ENCODE data around the gene MYOCD.

Gene MYOCD

DNA sequence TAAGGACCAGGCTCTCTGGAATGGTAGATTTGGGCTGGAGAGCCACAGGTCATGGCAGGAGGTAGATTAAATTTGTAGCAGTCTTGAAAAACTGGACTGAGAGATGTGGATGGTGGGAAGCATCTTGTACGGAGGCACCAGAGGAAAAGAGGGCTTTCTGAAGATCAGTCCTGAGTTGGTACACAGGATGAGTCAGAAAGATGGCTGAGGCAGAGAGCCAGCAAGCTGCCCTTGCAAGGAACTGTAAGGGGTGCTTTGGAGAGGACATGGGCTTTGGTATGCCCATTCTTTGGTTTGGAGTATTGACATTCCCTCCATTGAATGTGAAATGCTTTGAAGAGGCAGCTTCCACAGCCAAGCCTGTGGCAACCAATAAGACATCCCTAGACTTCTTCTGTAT lies 55.9 kb downstream of the MYOCD start:
- Histone ChIP-seq H3K9me3 (ENCODE audit: control insufficient read depth, insufficient read depth, low read depth, low read length) (no peaks in the 10 kb centered on the region), H3K36me3 (ENCODE audit: control insufficient read depth in 2 of 2, insufficient read depth in 1 of 2, low read length in 2 of 2) (no peaks in the 10 kb centered on the region), H3K4me3 (ENCODE audit: low read depth, low read length) (no peak overlapping the region), H3K27ac (ENCODE audit: extremely low read depth, low read depth, low read length) (no peak overlapping the region), H3K4me1 (ENCODE audit: control insufficient read depth, insufficient read depth, low read length) (no peaks in the 10 kb centered on the region)
- TF ChIP-seq ZNF324 (tag by site-specific recombination; IDR thresholded peaks at IDR 0.05) (no peak), SALL2 (tag by site-specific recombination; IDR thresholded peaks at IDR 0.05; ENCODE audit: borderline replicate concordance) (no peak), YY2 (tag by site-specific recombination; IDR thresholded peaks at IDR 0.05) (no peak), KLF16 (tag by site-specific recombination; IDR thresholded peaks at IDR 0.05) (no peak), ZBTB7A (tag by site-specific recombination; IDR thresholded peaks at IDR 0.05; ENCODE audit: low read depth) (no peak), ZBTB21 (tag by site-specific recombination; IDR thresholded peaks at IDR 0.05) (no peak), ZNF548 (tag by site-specific recombination; IDR thresholded peaks at IDR 0.05) (no peak), ZNF837 (tag by site-specific recombination; IDR thresholded peaks at IDR 0.05) (no peak), ZNF610 (tag by site-specific recombination; IDR thresholded peaks at IDR 0.05; ENCODE audit: borderline replicate concordance) (no peak), GLIS1 (tag by site-specific recombination; IDR thresholded peaks at IDR 0.05) (no peak), ZNF121 (tag by site-specific recombination; IDR thresholded peaks at IDR 0.05) (no peak), ZNF768 (tag by site-specific recombination; IDR thresholded peaks at IDR 0.05) (no peak), ZNF658 (tag by site-specific recombination; IDR thresholded peaks at IDR 0.05) (no peak), ZNF670 (tag by site-specific recombination; IDR thresholded peaks at IDR 0.05; ENCODE audit: low read depth) (no peak), WT1 (tag by site-specific recombination; IDR thresholded peaks at IDR 0.05) (no peak), ZNF350 (tag by site-specific recombination; IDR thresholded peaks at IDR 0.05) (no peak), ZNF624 (tag by site-specific recombination; IDR thresholded peaks at IDR 0.05) (no peak), ZNF274 (IDR thresholded peaks at IDR 0.05; ENCODE audit: low read length) (no peak), ZNF274 (tag by site-specific recombination; IDR thresholded peaks at IDR 0.05; ENCODE audit: borderline replicate concordance) (no peak)
- TF ChIP-seq, protein P1, sequence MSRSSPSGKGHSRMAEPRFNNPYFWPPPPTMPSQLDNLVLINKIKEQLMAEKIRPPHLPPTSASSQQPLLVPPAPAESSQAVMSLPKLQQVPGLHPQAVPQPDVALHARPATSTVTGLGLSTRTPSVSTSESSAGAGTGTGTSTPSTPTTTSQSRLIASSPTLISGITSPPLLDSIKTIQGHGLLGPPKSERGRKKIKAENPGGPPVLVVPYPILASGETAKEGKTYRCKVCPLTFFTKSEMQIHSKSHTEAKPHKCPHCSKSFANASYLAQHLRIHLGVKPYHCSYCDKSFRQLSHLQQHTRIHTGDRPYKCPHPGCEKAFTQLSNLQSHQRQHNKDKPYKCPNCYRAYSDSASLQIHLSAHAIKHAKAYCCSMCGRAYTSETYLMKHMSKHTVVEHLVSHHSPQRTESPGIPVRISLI (tag by site-specific recombination; IDR thresholded peaks at IDR 0.05) = no peak
- ChIA-PET CTCF (interaction anchor here (0.5 kb wide), 1 partner anchor 26 kb away, joined by 3 read pairs; no protein-coding TSS in a partner anchor), POLR2A (no interaction called here)

DNA sequence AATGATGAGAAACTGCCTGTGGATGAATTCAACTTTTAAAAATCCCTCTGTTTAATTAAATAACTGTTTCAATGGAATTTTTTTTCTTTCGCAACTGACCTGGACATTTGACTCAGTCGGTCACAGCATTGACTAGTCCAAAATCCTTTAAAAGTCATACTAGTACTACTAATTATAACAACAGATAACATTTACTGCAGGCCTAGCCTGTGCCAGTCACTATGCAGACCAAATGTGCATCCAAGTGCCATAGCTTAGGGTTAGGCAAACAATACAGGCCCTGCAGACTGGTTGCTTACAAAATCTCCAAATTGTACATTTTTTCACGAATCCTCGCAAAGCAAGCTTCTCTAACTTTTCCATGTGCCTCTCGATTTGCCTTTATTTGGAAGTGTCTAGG lies 56.6 kb downstream of the MYOCD start:
- CTCF ChIA-PET = interaction anchor here (0.6 to 1.1 kb wide), 2 partner anchors 8 to 20 kb away, joined by 3 to 5 read pairs; no protein-coding TSS in a partner anchor
- no peaks in the 10 kb centered on the region for H3K36me3 ChIP-seq (ENCODE audit: control insufficient read depth in 2 of 2, insufficient read depth in 1 of 2, low read length in 2 of 2)
- POLR2A ChIA-PET = no interaction called here

DNA sequence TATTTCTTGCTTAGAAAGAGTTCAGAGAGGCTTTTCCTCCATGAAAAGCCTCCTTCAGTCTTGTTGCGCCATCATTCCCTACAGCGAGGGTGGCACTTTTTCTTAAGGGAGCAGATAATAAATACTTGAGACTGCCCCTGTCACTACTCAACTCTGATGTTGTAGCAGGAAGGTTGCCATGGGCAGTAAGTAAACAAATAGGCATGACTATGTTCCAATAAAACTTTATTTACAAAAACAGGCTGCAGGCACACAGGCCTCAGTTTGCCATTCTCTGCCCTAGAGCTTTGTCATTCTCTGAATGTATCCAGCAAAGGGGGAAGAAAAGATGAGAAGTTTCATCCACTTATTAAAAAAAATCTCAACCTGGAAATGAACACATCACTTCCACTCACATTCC lies 60.4 kb downstream of the MYOCD start:
- Histone ChIP-seq H3K27ac (ENCODE audit: extremely low read depth, low read depth, low read length) (no peak overlapping the region), H3K4me3 (ENCODE audit: low read depth, low read length) (no peak overlapping the region), H3K9me3 (ENCODE audit: control insufficient read depth, insufficient read depth, low read depth, low read length) (no peaks in the 10 kb centered on the region), H3K4me1 (ENCODE audit: control insufficient read depth, insufficient read depth, low read length) (peaks cover 2% of the 10 kb centered on the region; the same call in 1 of the 2 replicates), H3K36me3 (ENCODE audit: control insufficient read depth in 2 of 2, insufficient read depth in 1 of 2, low read length in 2 of 2) (no peaks in the 10 kb centered on the region)
- CTCF ChIA-PET = interaction anchor here (0.5 to 4.2 kb wide), 3 partner anchors 16 to 951 kb away, joined by 3 to 17 read pairs (median 3); no protein-coding TSS in a partner anchor
- POLR2A ChIA-PET = no interaction called here
- TF ChIP-seq MZF1 (tag by site-specific recombination; IDR thresholded peaks at IDR 0.05; ENCODE audit: borderline replicate concordance) (peak; percentile 17; the same call in 1 of the 2 replicates), ZNF837 (tag by site-specific recombination; IDR thresholded peaks at IDR 0.05) (no peak)

More for the DNA sequence above, 56.6 kb downstream of the MYOCD start:
- H3K4me1 ChIP-seq (ENCODE audit: control insufficient read depth, insufficient read depth, low read length) = no peaks in the 10 kb centered on the region
- no peaks in the 10 kb centered on the region for H3K9me3 ChIP-seq (ENCODE audit: control insufficient read depth, insufficient read depth, low read depth, low read length)
- no peak overlapping the region for H3K4me3 ChIP-seq (ENCODE audit: low read depth, low read length)
- TF ChIP-seq RBAK (tag by site-specific recombination; IDR thresholded peaks at IDR 0.05) = no peak
- no peak for TF ChIP-seq ZNF37A (tag by site-specific recombination; IDR thresholded peaks at IDR 0.05)
- TF ChIP-seq ZNF324 (tag by site-specific recombination; IDR thresholded peaks at IDR 0.05) = no peak
- no peak for TF ChIP-seq ZNF404 (tag by site-specific recombination; IDR thresholded peaks at IDR 0.05)
- TF ChIP-seq ZNF132 (tag by site-specific recombination; IDR thresholded peaks at IDR 0.05; ENCODE audit: borderline replicate concordance) = no peak
- no peak for TF ChIP-seq ZNF544 (tag by site-specific recombination; IDR thresholded peaks at IDR 0.05)
- no peak overlapping the region for H3K27ac ChIP-seq (ENCODE audit: extremely low read depth, low read depth, low read length)
